Prostate gland (tissue), 2 donors: ENCODE results near the gene EEF1A2.

Experiments used
- CTCF ChIP-seq, 4 experiments: fragments of 200-600 bp in 2 of 4; fragments of 450-650 bp in 2 of 4; sonication (generic) in 2 of 4; IDR thresholded peaks; 1 replicate in 3 of 4; 2 replicates in 1 of 4; pipeline ENCODE4 v1.5.1; 2016 to 2019; ENCODE audit warnings: antibody characterized with exemption in 4 of 4, mild to moderate bottlenecking in 2 of 4, moderate library complexity in 2 of 4
- POLR2AphosphoS5 ChIP-seq: sonication (generic); formaldehyde crosslinking; IDR thresholded peaks from one replicate; pipeline ENCODE4 v1.6.1; 2017; ENCODE audit warnings: antibody characterized with exemption

- TF ChIP-seq CTCF (IDR thresholded peaks at IDR 0.05) (no peak), POLR2AphosphoS5 (no peak)
Observed at GRCh38 chr20:63543733-63544132, 44.9 kb upstream of the EEF1A2 start.
